Measurements from ENCODE around the gene ADARB2. TPM values are rescaled to one million over a fixed set of nuclear protein-coding genes. Genes with fewer than 3 reads are reported as not detected.

The ADARB2 gene
- total and polyA plus RNA-seq, 2 experiments from 2014 or later = 2.0 to 5.0 TPM

GRCh38 chr10:1384026-1384425 is 353.3 kb downstream of the ADARB2 start (continued):
- TF ChIP-seq CTCF (conservative IDR thresholded peaks at IDR 0.05; ENCODE audit: low read depth in 2 of 2) (no peak), POLR2AphosphoS5 (IDR thresholded peaks at IDR 0.05; ENCODE audit: low read depth) (no peak), EZH2phosphoT487 (IDR thresholded peaks at IDR 0.05; ENCODE audit: unreplicated experiment) (no peak), CREB1 (CRISPR knock-in tag; IDR thresholded peaks at IDR 0.05; ENCODE audit: low read depth) (no peak), REST (IDR thresholded peaks at IDR 0.05; ENCODE audit: unreplicated experiment) (no peak)

GRCh38 chr10:1382711-1383110 is 354.6 kb downstream of the ADARB2 start:
- DNase-seq (ENCODE audit: low spot score) (no peak), ATAC-seq (no peak)
- Mint-ChIP-seq H3K4me1 (peaks cover 42% of the 10 kb centered on the region), H3K27me3 (ENCODE audit: insufficient read depth, low read depth, poor library complexity) (peaks cover 8% of the 10 kb centered on the region), H3K4me3 (no peak overlapping the region), H3K9me3 (0 out of 3 replicates have a peak, but pooled peaks cover 3% of the 10 kb centered on the region), H3K36me3 (ENCODE audit: low read depth) (no peaks in the 10 kb centered on the region), H3K27ac (no peak overlapping the region)
- Histone ChIP-seq H3K4me1 (ENCODE audit: insufficient read depth) (peaks cover 20% of the 10 kb centered on the region), H4K20me1 (replicated peaks; ENCODE audit: insufficient read depth) (no peaks in the 10 kb centered on the region), H3F3A (replicated peaks; ENCODE audit: low read depth) (no peaks in the 10 kb centered on the region), H3K9me2 (ENCODE audit: insufficient read depth) (no peaks in the 10 kb centered on the region), H3K79me2 (replicated peaks; ENCODE audit: insufficient read depth) (no peaks in the 10 kb centered on the region), H2AFZ (no peak overlapping the region), H3K27me3 (ENCODE audit: insufficient read depth) (no peaks in the 10 kb centered on the region), H3K4me3 (no peak overlapping the region), H3K27ac (ENCODE audit: low read depth) (no peak overlapping the region), H3K36me3 (ENCODE audit: insufficient read depth) (no peaks in the 10 kb centered on the region), H3K4me2 (no peak overlapping the region)
- TF ChIP-seq ZNF462 (CRISPR knock-in tag; IDR thresholded peaks at IDR 0.05) (no peak), ETS1 (IDR thresholded peaks at IDR 0.05) (no peak)
